Hematopoietic multipotent progenitor cell treated with erythropoietin and hydrocortisone succinate and interleukin-3 and kit ligand, for 15 days (in vitro differentiated cells): ENCODE measurements around the gene PHF14.

Experiments used
- DNase-seq: peaks from one replicate; pipeline ENCODE4 v3.0.0-alpha.2; 2015; ENCODE audit warnings: low spot score

PHF14 gene

DNA sequence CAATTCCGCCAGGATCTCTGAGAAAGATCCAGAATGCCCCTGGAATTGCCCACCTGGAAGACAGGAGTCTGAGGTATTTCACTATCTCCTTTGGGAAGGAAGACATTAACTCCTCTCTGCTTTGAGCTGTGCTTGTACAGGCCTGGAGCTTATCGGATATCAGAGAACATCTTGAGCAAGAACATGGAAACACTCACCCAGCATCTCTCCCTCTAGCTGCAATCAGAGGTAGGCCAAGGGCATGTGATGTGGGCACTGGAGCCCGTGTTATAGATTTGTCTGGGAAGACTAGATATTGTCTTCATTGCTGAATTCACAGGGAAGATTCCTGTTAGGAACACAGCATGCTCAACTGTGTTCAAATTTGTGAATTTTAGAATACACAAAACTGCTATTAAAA, 233.9 kb downstream of the PHF14 start:
- no peak for DNase-seq

GRCh38 chr7:11208883-11209465, 235.3 kb downstream of the PHF14 start:
- DNase-seq: no peak

DNA sequence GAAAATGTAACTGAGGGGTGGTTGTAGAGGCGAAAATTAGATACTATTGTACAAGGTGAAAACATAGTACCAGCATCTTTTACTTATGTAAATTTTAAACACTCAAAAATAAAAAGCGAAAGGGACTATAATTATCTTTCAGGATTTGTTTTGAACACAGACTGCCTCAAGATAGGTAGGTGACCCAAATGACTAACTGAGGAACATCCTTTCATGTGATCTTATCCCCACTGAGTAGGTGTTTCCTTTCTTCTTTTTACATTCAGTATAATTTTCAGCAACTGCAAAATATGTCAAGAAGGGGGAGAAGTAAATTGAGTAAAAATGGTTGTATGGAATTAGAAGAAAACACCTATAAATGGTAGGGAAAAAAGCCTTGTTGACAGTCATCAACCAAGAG, 236.7 kb downstream of the PHF14 start:
- no peak for DNase-seq

- DNase-seq: peak; percentile 59
Observed at GRCh38 chr7:11212080-11212711, 238.5 kb downstream of the PHF14 start.

DNA sequence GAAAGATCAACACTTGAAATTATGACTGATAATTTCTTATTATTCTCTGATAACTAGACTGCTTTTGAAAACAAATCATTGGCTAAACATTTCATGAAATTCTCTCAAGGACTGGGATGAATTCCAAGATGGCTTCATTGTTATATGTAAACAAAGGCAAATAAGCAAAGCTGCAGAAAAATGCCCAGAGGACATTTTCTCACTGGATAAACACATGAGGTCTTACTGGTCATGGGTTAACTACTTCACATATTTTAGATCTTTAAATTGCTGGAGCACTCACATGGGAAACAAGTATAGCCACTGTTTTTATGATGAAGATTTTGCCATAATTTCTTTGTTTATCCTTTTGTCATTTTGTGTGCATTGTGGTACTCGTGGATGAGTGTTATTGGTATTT, 239.1 kb downstream of the PHF14 start:
- DNase-seq: no peak

GRCh38 chr7:11213266-11213665, 239.6 kb downstream of the PHF14 start:
- no peak for DNase-seq

DNA sequence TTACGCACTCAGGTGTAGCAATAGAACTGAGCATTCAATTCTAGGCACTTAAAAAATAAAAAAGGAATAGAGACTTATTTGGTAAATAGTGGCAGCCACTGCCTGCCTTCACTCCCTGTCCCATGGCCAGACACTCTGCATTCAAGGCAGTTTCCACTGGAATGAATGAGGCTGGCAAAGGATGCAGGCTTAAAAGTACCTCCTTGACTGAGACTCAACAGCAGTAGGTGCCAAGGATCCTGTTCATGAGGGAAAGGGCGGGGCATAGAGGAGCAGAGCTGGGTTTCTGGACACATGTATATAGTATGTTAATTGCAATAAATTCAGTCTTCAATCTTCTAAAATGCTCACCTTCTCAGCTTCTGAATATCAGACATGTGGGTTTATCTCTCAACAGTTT, 242.6 kb downstream of the PHF14 start:
- no peak for DNase-seq

DNA sequence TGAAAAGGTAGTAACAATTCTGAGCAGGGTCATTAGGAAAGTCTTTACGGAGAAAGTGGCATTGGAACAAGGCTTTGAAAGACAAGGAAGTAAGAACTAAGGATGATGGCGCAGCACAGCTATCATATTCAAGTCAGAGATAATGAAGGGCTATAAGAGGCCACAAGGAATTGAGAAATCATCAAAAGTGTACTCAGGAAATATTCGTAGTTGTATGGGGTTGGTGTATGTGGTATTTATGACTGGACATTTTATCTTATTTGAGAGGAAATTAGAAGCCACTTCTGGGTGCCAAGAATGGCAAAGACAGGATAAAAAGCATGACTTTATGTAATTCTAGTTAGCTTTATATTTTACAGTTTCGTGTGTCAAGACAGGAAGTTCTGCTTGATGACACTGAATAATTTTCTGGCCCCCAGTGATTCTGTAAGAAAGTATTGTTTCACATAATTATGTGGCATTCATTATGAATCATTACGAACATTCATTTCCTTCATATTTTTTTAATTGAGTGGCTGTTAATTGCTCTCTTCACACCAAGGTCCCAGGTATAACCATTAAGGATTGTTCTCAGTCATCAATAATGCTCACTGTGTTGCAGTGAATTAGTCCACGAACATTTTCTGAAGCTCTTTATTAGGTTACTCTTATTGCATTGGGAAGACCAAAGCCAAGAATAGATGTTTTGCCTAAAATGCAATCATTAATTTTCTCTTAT, 244.3 kb downstream of the PHF14 start:
- no peak for DNase-seq
